Testis (tissue), 2 donors: ENCODE measurements around the gene GPC4.

ENCODE experiments used
- CTCF ChIP-seq, 3 experiments: fragments of 450-650 bp in 2 of 3; fragments of 200-600 bp in 1 of 3; sonication (generic) in 1 of 3; IDR thresholded peaks; one replicate each; pipeline ENCODE4 v1.5.1; 2016 to 2019; ENCODE audit warnings: antibody characterized with exemption in 3 of 3, mild to moderate bottlenecking in 2 of 3, moderate library complexity in 1 of 3
- POLR2A ChIP-seq: fragments of 450-650 bp; IDR thresholded peaks from one replicate; pipeline ENCODE4 v1.6.1; 2017; ENCODE audit warnings: antibody characterized with exemption, mild to moderate bottlenecking, moderate library complexity

DNA sequence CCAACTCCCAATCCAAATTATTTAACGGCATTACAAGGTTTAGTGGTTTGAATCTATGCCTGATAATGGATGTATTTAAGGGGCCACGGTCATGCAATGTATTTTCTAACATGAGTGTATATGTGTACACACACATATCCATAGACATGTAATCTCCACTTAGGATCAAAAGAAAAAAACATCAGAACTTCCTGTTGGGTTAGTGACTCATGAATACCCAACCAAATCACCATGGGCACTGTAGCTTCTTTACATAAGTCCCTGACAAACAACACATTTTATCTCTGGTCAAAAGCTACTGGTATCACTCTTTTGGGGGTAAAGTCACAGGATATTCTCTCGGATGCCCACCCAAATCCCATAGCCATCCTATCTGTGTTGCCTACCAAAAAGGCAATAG is 160.6 kb downstream of the GPC4 start:
- TF ChIP-seq CTCF (IDR thresholded peaks at IDR 0.05) = no peak
- no peak for TF ChIP-seq POLR2A
